ENCODE results near the gene C1QTNF3.

GRCh38 chr5:34030048-34030447, 13.0 kb downstream of the C1QTNF3 start:
- TF ChIP-seq CTCF (IDR thresholded peaks at IDR 0.05) (no peak), POLR2A (IDR thresholded peaks at IDR 0.05) (no peak)
